RWPE1 (cell line): ENCODE measurements around the gene UBE2O.
A peak's percentile ranks its signal among the peaks of the same experiment; 100 is the strongest.
"Not testable (repeated sequence)": the region's sequence is repeated elsewhere in the genome, so short reads cannot be mapped to it uniquely, and the experiment has no call there.

Experiments used
- CTCF ChIA-PET: fragments of 350-600 bp; sonication (Branson Sonifier 250); formaldehyde crosslinking; extraction: SDS; loops from one replicate; lab custom pipeline; 2021; lab: Yijun Ruan, JAX
- POLR2A ChIA-PET: fragments of 400-600 bp; formaldehyde crosslinking; extraction: SDS; loops from one replicate; lab custom pipeline; 2020; ENCODE audit warnings: antibody characterized with exemption; ENCODE audit not compliant: low non-redundant PET; lab: Yijun Ruan, JAX
- DNase-seq: peaks from one replicate; pipeline ENCODE4 v3.0.0; 2012; ENCODE audit warnings: low spot score
- H3K27ac ChIP-seq: fragments of 450-650 bp; 2 replicates; pipeline ENCODE4 v1.5.1; 2017
- TF ChIP-seq, protein P1 (sequence below): fragments of 450-650 bp; conservative IDR thresholded peaks from 2 replicates; pipeline ENCODE4 v1.5.1; 2017; ENCODE audit warnings: low read depth, mild to moderate bottlenecking

The UBE2O gene

DNA sequence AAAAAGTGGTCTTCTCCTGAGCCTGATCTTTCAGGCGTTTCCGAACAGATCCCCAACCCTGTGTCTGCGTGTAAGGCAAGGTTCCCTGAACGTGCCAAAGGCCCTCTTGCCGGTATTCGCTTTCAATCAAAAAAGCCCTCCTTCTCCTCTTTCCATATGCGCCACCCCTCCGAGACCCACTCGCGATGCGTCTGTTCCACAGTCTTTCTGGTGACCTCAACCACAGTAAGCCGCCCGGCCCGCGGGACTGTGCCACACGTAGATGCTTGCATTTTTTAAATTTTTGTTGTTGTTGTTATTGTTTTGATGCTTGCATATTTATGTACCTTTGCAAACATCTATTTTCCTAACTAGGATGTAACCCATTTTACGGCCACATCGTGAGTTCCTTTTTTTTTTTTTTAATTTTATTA, 98.6 kb downstream of the UBE2O start:
- H3K27ac ChIP-seq = peak overlapping the region; percentile 92
- ChIA-PET POLR2A (interaction anchor here (1.9 kb wide), 1 partner anchor 30 kb away, joined by 12 read pairs; the partner anchor contains the start of gene SPHK1), CTCF (interaction anchor here (0.6 to 2.7 kb wide), 4 partner anchors 16 to 95 kb away, joined by 3 to 15 read pairs (median 4); no protein-coding TSS in a partner anchor)
- no peak for DNase-seq
- TF ChIP-seq, protein P1, sequence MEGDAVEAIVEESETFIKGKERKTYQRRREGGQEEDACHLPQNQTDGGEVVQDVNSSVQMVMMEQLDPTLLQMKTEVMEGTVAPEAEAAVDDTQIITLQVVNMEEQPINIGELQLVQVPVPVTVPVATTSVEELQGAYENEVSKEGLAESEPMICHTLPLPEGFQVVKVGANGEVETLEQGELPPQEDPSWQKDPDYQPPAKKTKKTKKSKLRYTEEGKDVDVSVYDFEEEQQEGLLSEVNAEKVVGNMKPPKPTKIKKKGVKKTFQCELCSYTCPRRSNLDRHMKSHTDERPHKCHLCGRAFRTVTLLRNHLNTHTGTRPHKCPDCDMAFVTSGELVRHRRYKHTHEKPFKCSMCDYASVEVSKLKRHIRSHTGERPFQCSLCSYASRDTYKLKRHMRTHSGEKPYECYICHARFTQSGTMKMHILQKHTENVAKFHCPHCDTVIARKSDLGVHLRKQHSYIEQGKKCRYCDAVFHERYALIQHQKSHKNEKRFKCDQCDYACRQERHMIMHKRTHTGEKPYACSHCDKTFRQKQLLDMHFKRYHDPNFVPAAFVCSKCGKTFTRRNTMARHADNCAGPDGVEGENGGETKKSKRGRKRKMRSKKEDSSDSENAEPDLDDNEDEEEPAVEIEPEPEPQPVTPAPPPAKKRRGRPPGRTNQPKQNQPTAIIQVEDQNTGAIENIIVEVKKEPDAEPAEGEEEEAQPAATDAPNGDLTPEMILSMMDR = no peak

DNA sequence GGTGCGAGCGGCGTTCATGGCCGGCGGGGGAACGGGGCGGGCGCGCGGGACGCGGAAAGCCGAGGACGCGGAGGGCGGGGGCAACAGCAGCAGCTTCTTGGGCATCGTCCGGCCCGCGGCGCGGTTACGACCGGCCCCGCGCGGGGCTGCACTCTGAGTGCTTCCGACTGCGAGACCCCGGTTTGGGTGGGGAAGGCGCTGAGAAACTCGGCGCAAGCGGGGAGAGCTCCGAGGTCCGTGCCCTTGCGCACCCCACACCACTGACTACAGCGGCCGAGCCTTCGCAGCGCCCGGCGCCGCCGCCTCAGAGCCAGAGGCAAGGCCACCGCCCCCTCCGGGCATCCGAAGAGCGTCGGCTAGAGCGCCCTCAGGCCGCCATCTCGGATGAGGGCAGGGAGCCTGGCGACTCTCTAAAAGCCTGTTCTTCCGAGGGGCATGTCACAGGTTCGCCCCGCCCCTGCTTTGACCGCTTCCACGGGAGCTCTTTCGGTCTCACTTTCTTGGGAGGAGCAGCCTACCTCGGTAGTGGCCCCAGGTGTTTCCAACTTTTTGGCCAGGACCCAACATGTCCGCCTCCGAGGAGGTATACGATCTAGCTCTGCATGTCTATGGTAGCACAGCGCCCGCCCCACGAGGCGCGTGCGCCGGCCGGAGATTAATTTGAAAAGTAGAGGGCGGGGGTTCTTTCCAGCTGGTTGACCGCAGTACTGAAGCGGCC, 99.2 kb downstream of the UBE2O start, which contains the start of gene PRPSAP1:
PRPSAP1 (minus strand) TSS at position 318 of the 718 bp plus-strand sequence; CDS start at position 105, 213 bp downstream.
- CTCF ChIA-PET = interaction anchor here (0.6 to 2.7 kb wide), 9 partner anchors 11 to 95 kb away, joined by 3 to 15 read pairs (median 4); no protein-coding TSS in a partner anchor
- POLR2A ChIA-PET = interaction anchor here (0.5 to 1.9 kb wide), 2 partner anchors 30 to 225 kb away, joined by 3 to 12 read pairs; partner anchors contain the start of gene SPHK1
- H3K27ac ChIP-seq = peak within 1 kb of the TSS; percentile 92
- TF ChIP-seq, protein P1 = no peak
- peak; percentile 90 for DNase-seq

DNA sequence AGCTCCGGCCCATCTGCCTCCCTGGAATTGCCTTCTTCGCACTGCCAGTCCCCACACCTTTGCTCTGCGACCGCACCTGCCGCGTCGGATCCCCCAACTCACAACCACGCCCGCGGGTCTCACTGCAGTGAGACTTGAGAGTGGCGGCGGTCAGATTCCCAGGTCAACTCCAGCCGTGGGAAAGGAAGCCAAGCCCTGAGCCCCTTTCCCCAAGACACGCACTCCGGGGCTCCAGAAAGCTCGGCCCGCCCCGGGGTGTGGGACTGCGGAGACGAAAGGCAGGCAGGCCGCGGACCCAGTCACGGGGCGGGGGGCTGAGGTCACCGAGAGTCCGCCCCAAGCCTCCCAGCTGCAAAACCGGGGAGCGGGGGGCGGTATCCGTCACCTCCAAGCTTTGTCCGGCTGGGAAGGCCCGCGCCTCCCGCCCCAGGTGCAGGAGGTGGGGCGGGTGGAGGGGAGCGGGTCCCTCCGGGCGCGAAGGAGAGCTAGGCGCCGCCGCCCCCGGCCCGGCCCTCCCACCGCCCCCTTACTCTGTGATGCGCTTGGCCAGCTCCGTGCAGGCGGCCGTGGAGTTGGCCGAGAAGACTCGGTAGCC, 99.9 kb downstream of the UBE2O start:
- peak; percentile 62 for DNase-seq
- TF ChIP-seq, protein P1 = no peak
- peak overlapping the region; percentile 92 for H3K27ac ChIP-seq
- CTCF ChIA-PET = interaction anchor here (0.6 to 2.7 kb wide), 8 partner anchors 12 to 73 kb away, joined by 3 to 15 read pairs (median 4); no protein-coding TSS in a partner anchor
- POLR2A ChIA-PET = interaction anchor here (0.5 to 1.9 kb wide), 2 partner anchors 31 to 224 kb away, joined by 3 to 12 read pairs; partner anchors contain the start of gene SPHK1

DNA sequence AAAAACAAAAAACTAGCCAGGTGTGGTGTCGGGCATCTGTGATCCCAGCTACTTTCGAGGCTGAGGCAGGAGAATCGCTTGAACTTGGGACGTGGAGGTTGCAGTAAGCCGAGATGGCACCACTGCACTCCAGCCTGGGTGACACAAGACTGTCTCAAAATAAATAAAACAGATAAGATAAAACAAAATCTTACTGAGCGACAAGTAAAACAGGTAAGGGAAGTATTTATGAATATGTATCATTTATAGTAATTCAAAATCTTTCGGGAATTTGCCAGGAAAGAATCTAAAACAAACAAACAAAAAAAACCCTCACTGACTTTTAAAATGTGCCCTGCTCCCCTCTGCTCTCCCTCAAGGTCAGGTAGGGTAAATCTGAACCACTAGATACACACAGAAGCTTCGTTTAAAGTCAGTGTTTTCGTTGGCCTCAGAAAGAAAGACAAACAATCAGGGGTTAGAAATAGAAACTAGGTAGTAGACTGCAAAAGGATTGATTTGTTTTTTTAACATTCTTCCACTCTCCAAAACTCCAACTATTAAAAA, 101.4 kb downstream of the UBE2O start:
- CTCF ChIA-PET = interaction anchor here (0.7 to 2.7 kb wide), 4 partner anchors 9 to 389 kb away, joined by 4 to 15 read pairs (median 4); no protein-coding TSS in a partner anchor
- DNase-seq = no peak
- TF ChIP-seq, protein P1 = no peak
- POLR2A ChIA-PET = no interaction called here
- H3K27ac ChIP-seq = peak overlapping the region; percentile 55

DNA sequence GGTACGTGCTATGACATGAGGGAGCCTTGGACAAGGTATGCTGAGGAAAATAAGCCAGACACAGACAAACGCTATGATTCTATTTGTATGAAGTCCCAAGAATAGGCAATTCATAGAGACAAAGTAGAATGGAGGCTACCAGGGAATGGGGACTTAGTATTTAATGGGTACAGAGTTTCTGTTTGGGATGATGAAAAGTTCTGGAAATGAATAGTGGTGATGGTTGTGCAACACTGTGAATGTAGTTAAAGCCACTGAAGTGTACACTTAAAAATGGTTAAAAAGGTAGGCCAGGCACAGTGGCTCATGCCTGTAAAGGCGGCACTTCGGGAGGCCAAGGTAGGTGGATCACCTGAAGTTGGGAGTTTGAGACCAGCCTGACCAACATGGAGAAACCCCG, 102.5 kb downstream of the UBE2O start:
- TF ChIP-seq, protein P1 = no peak
- ChIA-PET POLR2A (no interaction called here), CTCF (no interaction called here)

DNA sequence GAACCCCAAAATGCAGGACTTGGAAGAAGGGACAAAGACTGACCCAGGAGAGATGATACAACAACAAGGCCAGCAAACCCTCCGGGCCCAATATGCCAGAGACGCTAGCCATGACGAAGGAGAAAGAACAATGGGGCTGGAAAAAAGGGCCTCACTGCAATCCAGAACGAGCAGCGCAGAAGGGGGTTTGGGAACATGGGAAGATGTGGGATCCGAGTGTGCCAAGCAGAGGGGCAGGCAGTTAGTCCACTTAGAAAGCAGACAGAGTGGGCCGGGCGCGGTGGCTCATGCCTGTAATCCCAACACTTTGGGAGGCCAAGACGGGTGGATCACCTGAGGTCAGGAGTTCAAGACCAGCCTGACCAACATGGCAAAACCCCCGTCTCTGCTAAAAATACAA, 106.0 kb downstream of the UBE2O start:
- H3K27ac ChIP-seq = 0 out of 2 replicates have a peak overlapping the region, but pooled peaks have one; percentile 13
- POLR2A ChIA-PET, DNase-seq, CTCF ChIA-PET: not testable (repeated sequence)

More for the DNA sequence above, 102.5 kb downstream of the UBE2O start:
- no peak for DNase-seq
- H3K27ac ChIP-seq = peak overlapping the region; percentile 55
